ENCODE results near the gene OR10D3.

Gene OR10D3

DNA sequence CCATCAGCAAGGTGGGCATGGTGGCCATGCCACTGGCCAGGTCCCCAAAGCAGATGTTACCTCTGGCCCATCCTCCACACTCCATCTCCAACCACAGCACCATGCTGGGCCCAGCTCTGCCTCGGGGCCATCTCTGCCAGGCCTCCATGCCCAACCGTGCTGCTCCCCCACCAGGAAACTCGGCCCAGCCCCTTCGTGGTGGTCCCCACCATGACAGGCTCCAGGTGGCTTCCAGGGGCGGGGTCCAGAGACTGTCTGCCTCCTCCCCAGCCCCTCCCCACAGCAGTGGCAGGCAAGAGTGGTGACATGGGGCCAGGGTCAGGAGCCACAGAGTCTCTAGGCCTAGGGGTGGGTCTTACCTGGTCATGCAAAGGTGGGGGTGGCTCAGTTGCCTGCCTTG is 27.3 kb downstream of the OR10D3 start:
- Histone ChIP-seq H3K4me2 (ENCODE audit: low read depth, low read length) (no peak overlapping the region), H3K79me2 (ENCODE audit: low read length) (no peaks in the 10 kb centered on the region), H3K4me3 (ENCODE audit: low read length) (no peak overlapping the region), H3K9me2 (replicated peaks; ENCODE audit: insufficient read depth, low read length) (no peaks in the 10 kb centered on the region), H3K27me3 (replicated peaks; ENCODE audit: insufficient read depth, low read length) (no peaks in the 10 kb centered on the region), H3K27ac (ENCODE audit: low read length) (no peak overlapping the region), H3F3A (ENCODE audit: insufficient read depth, low read length) (no peaks in the 10 kb centered on the region), H3K9ac (ENCODE audit: low read length) (no peak overlapping the region), H2AFZ (ENCODE audit: low read length) (no peak overlapping the region), H4K20me1 (ENCODE audit: insufficient read depth, low read length) (no peaks in the 10 kb centered on the region), H3K9me3 (replicated peaks; ENCODE audit: insufficient read depth, low read length) (no peaks in the 10 kb centered on the region), H3K36me3 (replicated peaks; ENCODE audit: insufficient read depth, low read length) (no peaks in the 10 kb centered on the region), H3K4me1 (ENCODE audit: low read length) (no peaks in the 10 kb centered on the region)
- TF ChIP-seq CTCF (IDR thresholded peaks at IDR 0.05; ENCODE audit: low read length) (no peak), EZH2phosphoT487 (IDR thresholded peaks at IDR 0.05; ENCODE audit: low read length) (no peak), EZH2 (optimal IDR thresholded peaks at IDR 0.05; ENCODE audit: low read depth, low read length) (no peak)
- no peak for DNase-seq

DNA sequence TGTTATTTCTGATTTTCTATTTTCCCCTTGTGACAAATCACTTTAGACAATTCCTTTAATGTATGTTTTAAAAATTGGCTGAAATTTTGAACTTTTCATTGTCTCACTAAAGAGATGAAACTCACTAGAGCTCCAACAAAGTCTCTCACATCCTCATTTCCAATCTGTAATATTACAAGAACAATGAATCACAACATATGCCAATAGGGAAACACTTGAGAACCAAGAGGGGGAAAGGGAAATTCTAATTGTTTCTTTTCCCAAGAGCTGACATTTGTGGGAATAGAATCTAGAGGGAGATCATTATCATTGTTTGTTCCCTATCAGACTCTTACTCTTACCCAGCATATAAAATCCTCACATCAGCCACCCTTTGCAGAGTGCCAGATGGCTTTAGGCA is 28.2 kb downstream of the OR10D3 start:
- Histone ChIP-seq H3K27ac (ENCODE audit: low read length) (no peak overlapping the region), H3F3A (ENCODE audit: insufficient read depth, low read length) (no peaks in the 10 kb centered on the region), H4K20me1 (ENCODE audit: insufficient read depth, low read length) (no peaks in the 10 kb centered on the region), H3K4me2 (ENCODE audit: low read depth, low read length) (no peak overlapping the region), H3K9me3 (replicated peaks; ENCODE audit: insufficient read depth, low read length) (no peaks in the 10 kb centered on the region), H2AFZ (ENCODE audit: low read length) (no peak overlapping the region), H3K36me3 (replicated peaks; ENCODE audit: insufficient read depth, low read length) (no peaks in the 10 kb centered on the region), H3K4me3 (ENCODE audit: low read length) (no peak overlapping the region), H3K27me3 (replicated peaks; ENCODE audit: insufficient read depth, low read length) (no peaks in the 10 kb centered on the region), H3K4me1 (ENCODE audit: low read length) (no peaks in the 10 kb centered on the region), H3K9me2 (replicated peaks; ENCODE audit: insufficient read depth, low read length) (no peaks in the 10 kb centered on the region), H3K79me2 (ENCODE audit: low read length) (no peaks in the 10 kb centered on the region), H3K9ac (ENCODE audit: low read length) (no peak overlapping the region)
- DNase-seq = no peak
- TF ChIP-seq EZH2phosphoT487 (IDR thresholded peaks at IDR 0.05; ENCODE audit: low read length) (no peak), CTCF (IDR thresholded peaks at IDR 0.05; ENCODE audit: low read length) (no peak), EZH2 (optimal IDR thresholded peaks at IDR 0.05; ENCODE audit: low read depth, low read length) (no peak)

DNA sequence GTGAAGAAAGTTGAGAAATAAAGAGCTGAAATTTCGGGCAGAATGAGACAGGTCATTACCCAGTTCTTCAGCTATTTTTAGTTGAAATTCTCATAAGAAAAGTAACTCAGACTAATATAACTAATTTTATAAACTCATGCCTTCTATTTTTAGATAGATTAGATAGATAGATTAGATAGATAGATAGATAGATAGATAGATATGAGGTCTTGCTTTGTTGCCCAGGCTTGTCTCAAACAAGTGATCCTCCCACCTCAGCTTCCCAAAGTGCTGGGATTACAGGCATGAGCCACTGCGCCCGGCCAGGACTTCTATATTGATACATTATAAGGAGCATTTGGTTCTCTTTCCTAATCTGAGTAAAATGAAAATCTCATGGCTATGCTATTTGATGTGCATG is 30.9 kb downstream of the OR10D3 start:
- TF ChIP-seq EZH2 (optimal IDR thresholded peaks at IDR 0.05; ENCODE audit: low read depth, low read length) (no peak), EZH2phosphoT487 (IDR thresholded peaks at IDR 0.05; ENCODE audit: low read length) (no peak), CTCF (IDR thresholded peaks at IDR 0.05; ENCODE audit: low read length) (no peak)
- Histone ChIP-seq H4K20me1 (ENCODE audit: insufficient read depth, low read length) (no peaks in the 10 kb centered on the region), H3K27me3 (replicated peaks; ENCODE audit: insufficient read depth, low read length) (no peaks in the 10 kb centered on the region), H3K79me2 (ENCODE audit: low read length) (no peaks in the 10 kb centered on the region), H3K36me3 (replicated peaks; ENCODE audit: insufficient read depth, low read length) (no peaks in the 10 kb centered on the region), H3K4me2 (ENCODE audit: low read depth, low read length) (no peak overlapping the region), H3F3A (ENCODE audit: insufficient read depth, low read length) (no peaks in the 10 kb centered on the region), H3K4me1 (ENCODE audit: low read length) (no peaks in the 10 kb centered on the region), H2AFZ (ENCODE audit: low read length) (no peak overlapping the region), H3K9ac (ENCODE audit: low read length) (no peak overlapping the region), H3K4me3 (ENCODE audit: low read length) (no peak overlapping the region), H3K9me2 (replicated peaks; ENCODE audit: insufficient read depth, low read length) (no peaks in the 10 kb centered on the region), H3K9me3 (replicated peaks; ENCODE audit: insufficient read depth, low read length) (no peaks in the 10 kb centered on the region), H3K27ac (ENCODE audit: low read length) (no peak overlapping the region)
- DNase-seq = no peak
